Prostate gland (tissue), 2 donors: ENCODE measurements around the gene CNTN6.

Experiments used
- CTCF ChIP-seq, 4 experiments: fragments of 200-600 bp in 2 of 4; fragments of 450-650 bp in 2 of 4; sonication (generic) in 2 of 4; IDR thresholded peaks; 1 replicate in 3 of 4; 2 replicates in 1 of 4; pipeline ENCODE4 v1.5.1; 2016 to 2019; ENCODE audit warnings: antibody characterized with exemption in 4 of 4, mild to moderate bottlenecking in 2 of 4, moderate library complexity in 2 of 4
- POLR2A ChIP-seq: fragments of 450-650 bp; IDR thresholded peaks from one replicate; pipeline ENCODE4 v1.6.1; 2016; ENCODE audit warnings: antibody characterized with exemption, mild to moderate bottlenecking

GRCh38 chr3:1207904-1208303 lies 115.1 kb downstream of the CNTN6 start:
- TF ChIP-seq CTCF (IDR thresholded peaks at IDR 0.05) (no peak), POLR2A (no peak)
